GM23338 (cell line): ENCODE results near the gene KCNAB2.

Experiments
- CREB1 ChIP-seq: fragments of 250-450 bp; sonication (Bioruptor Pico); IDR thresholded peaks from 2 replicates; pipeline ENCODE4 v1.5.0; 2020; ENCODE audit warnings: low read depth, mild to moderate bottlenecking, moderate library complexity
- CTCF ChIP-seq, 2 experiments: fragments of 200-600 bp in 1 of 2; sonication (generic) in 1 of 2; conservative IDR thresholded peaks; 2 replicates each; pipeline versions ENCODE4 v1.5.1 to v1.6.1; 2016 to 2017; ENCODE audit warnings: antibody characterized with exemption in 2 of 2, low read depth in 2 of 2, mild to moderate bottlenecking in 2 of 2, moderate library complexity in 1 of 2
- EZH2 ChIP-seq: fragments of 200-600 bp; sonication (generic); IDR thresholded peaks from one replicate; pipeline ENCODE4 v1.8.0; 2017; ENCODE audit warnings: antibody characterized with exemption, mild to moderate bottlenecking, low read depth; ENCODE audit not compliant: unreplicated experiment
- EZH2phosphoT487 ChIP-seq: fragments of 200-600 bp; sonication (generic); IDR thresholded peaks from one replicate; pipeline ENCODE4 v1.8.1; 2018; ENCODE audit warnings: antibody characterized with exemption; ENCODE audit not compliant: unreplicated experiment
- NANOG ChIP-seq: IDR thresholded peaks from 2 replicates; pipeline ENCODE4 v1.6.1; 2016; ENCODE audit warnings: antibody characterized with exemption, borderline replicate concordance
- POLR2AphosphoS5 ChIP-seq: IDR thresholded peaks from 2 replicates; pipeline ENCODE4 v1.6.1; 2016; ENCODE audit warnings: antibody characterized with exemption, low read depth
- REST ChIP-seq: IDR thresholded peaks from one replicate; pipeline ENCODE4 v1.6.1; 2018; ENCODE audit warnings: antibody characterized with exemption; ENCODE audit not compliant: unreplicated experiment

- no peak for TF ChIP-seq CTCF (conservative IDR thresholded peaks at IDR 0.05; ENCODE audit: low read depth in 2 of 2)
- TF ChIP-seq EZH2phosphoT487, result no peak
- TF ChIP-seq EZH2, result no peak
- no peak for TF ChIP-seq POLR2AphosphoS5
- TF ChIP-seq NANOG, result no peak
- no peak for TF ChIP-seq REST
- TF ChIP-seq CREB1 (CRISPR knock-in tag), result no peak
These were observed 104.6 kb downstream of the KCNAB2 start for GRCh38 chr1:6150006-6150938.
